Measurements from ENCODE around the gene CHRNE. TPM values are rescaled to one million over a fixed set of nuclear protein-coding genes. Genes with fewer than 3 reads are reported as not detected.

The CHRNE gene
- total RNA-seq, 1 experiment from 2014 or later: 0.31 TPM

DNA sequence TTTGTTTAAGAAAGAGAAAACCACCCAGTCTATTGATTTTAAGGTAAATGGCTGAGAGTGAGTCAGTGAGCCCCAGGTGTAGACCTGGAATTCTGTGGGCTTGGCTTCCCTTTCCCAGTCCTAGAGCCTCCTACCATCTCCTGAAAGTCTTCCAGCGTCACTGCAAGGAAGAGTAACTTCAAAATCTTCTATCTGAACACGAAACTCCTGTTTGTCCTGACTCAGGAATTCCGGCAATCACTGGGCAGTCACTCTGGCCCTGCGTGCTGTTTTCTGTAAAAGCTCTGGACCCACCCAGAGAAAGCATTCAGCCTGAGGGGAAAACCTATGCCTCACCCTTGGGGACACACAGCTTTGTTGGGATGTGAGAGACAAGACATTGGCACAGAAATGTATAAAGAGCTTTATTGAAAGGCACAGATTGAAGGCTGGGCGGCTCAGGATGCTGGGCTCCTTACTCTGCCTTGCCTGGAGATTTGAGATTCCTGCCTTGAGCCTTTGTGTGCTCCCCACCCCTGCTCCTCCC lies 53.8 kb downstream of the CHRNE start:
- H2BK5ac ChIP-seq (ENCODE audit: insufficient read length, low read length): peak overlapping the region; percentile 36
- no peak overlapping the region for H3K4ac ChIP-seq (ENCODE audit: low read depth, low read length)
- peak overlapping the region; percentile 22 for H4K5ac ChIP-seq (ENCODE audit: insufficient read length, low read depth, low read length)
- peak; percentile 56 for DNase-seq
- no peak overlapping the region for H2BK15ac ChIP-seq (ENCODE audit: low read depth, low read length)
- H3K23ac ChIP-seq (ENCODE audit: insufficient read length, low read depth, low read length): no peak overlapping the region
- Mint-ChIP-seq H3K9me3 (no peaks in the 10 kb centered on the region), H3K27ac (peak overlapping the region; percentile 87 to 98 (median 90)), H3K4me1 (peaks cover 62 to 64% of the 10 kb centered on the region in 2 experiments), H3K36me3 (ENCODE audit: insufficient read depth in 1 of 3, low read depth in 3 of 3) (peaks cover 0 to 3% (median 0%) of the 10 kb centered on the region in 3 experiments; a peak in 2 of 7 replicates), H3K27me3 (ENCODE audit: low read depth) (no peaks in the 10 kb centered on the region), H3K4me3 (no peak overlapping the region)
- no peak overlapping the region for H2BK20ac ChIP-seq (ENCODE audit: low read depth, low read length, poor library complexity, severe bottlenecking)
- peaks cover 8% of the 10 kb centered on the region; the same call in 1 of the 2 replicates for H3K79me2 ChIP-seq (ENCODE audit: insufficient read depth, low read length)
- no peak overlapping the region for H2AK5ac ChIP-seq (ENCODE audit: insufficient read length, low read length)
- no peaks in the 10 kb centered on the region for H3K23me2 ChIP-seq (ENCODE audit: insufficient read length, low read depth, low read length, poor library complexity, severe bottlenecking)
- H2BK12ac ChIP-seq (ENCODE audit: insufficient read length, low read depth, low read length): no peak overlapping the region
- peak overlapping the region; percentile 24 for H3K4me2 ChIP-seq (ENCODE audit: insufficient read depth, insufficient read length, low read length)
- H4K20me1 ChIP-seq (ENCODE audit: control insufficient read depth, insufficient read depth, insufficient read length): no peaks in the 10 kb centered on the region
- no CpG with 5 or more reads among the region's 5 CpGs for WGBS (ENCODE audit: extremely low coverage, insufficient read length, low lambda C conversion rate)
- no peaks in the 10 kb centered on the region; the same call in 1 of the 2 replicates for H3K27me3 ChIP-seq (ENCODE audit: insufficient read depth, low read length)
- H4K91ac ChIP-seq (ENCODE audit: insufficient read length, low read depth, low read length): no peak overlapping the region
- H3K79me1 ChIP-seq (ENCODE audit: insufficient read depth, low read depth, low read length, poor library complexity, severe bottlenecking): peaks cover 2% of the 10 kb centered on the region
- H3K14ac ChIP-seq (ENCODE audit: insufficient read depth, low read length): peak overlapping the region; percentile 68; the same call in 1 of the 2 replicates
- no peak overlapping the region for H3T11ph ChIP-seq (ENCODE audit: low read length)
- H4K8ac ChIP-seq (replicated peaks; ENCODE audit: insufficient read length, low read depth, low read length): no peak overlapping the region
- TF ChIP-seq, protein P1, sequence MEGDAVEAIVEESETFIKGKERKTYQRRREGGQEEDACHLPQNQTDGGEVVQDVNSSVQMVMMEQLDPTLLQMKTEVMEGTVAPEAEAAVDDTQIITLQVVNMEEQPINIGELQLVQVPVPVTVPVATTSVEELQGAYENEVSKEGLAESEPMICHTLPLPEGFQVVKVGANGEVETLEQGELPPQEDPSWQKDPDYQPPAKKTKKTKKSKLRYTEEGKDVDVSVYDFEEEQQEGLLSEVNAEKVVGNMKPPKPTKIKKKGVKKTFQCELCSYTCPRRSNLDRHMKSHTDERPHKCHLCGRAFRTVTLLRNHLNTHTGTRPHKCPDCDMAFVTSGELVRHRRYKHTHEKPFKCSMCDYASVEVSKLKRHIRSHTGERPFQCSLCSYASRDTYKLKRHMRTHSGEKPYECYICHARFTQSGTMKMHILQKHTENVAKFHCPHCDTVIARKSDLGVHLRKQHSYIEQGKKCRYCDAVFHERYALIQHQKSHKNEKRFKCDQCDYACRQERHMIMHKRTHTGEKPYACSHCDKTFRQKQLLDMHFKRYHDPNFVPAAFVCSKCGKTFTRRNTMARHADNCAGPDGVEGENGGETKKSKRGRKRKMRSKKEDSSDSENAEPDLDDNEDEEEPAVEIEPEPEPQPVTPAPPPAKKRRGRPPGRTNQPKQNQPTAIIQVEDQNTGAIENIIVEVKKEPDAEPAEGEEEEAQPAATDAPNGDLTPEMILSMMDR (conservative IDR thresholded peaks at IDR 0.05): no peak
- H3K18ac ChIP-seq (ENCODE audit: insufficient read length, low read depth, low read length): no peak overlapping the region
- peak overlapping the region; percentile 29 for H3K27ac ChIP-seq (ENCODE audit: insufficient read length, low read depth, low read length)
- no peak overlapping the region for H3K9ac ChIP-seq (ENCODE audit: extremely low read depth, insufficient read length, low read length)
- no peak overlapping the region for H2AFZ ChIP-seq (ENCODE audit: low read length)
- no peak overlapping the region for H3K56ac ChIP-seq (ENCODE audit: insufficient read length, low read depth, low read length)
- no peaks in the 10 kb centered on the region for H3K9me3 ChIP-seq (ENCODE audit: control insufficient read depth, low read depth, low read length)
- no peak overlapping the region for H2BK120ac ChIP-seq (ENCODE audit: low read depth, low read length, poor library complexity, severe bottlenecking)
- peaks cover 4% of the 10 kb centered on the region; the same call in 1 of the 2 replicates for H3K4me1 ChIP-seq (ENCODE audit: insufficient read depth, low read length)

Other genes with a start within 250 kb of the CHRNE start
- 148 and 154 TPM in 2 replicates for gene PELP1, start 199.0 kb downstream of the CHRNE start, total RNA-seq (2021)
- 75.3 and 81.1 TPM in 2 replicates for gene ARRB2, start 192.5 kb downstream of the CHRNE start, total RNA-seq (2021)
- gene MED11, start 171.7 kb downstream of the CHRNE start, total RNA-seq (2021): 17.5 and 19.5 TPM in 2 replicates
- 0.42 and 0.44 TPM in 2 replicates for gene ZMYND15, start 163.3 kb downstream of the CHRNE start, total RNA-seq (2021)
- 4.2 and 4.5 TPM in 2 replicates for gene CXCL16, start 163.2 kb downstream of the CHRNE start, total RNA-seq (2021)
- gene TM4SF5, start 131.2 kb downstream of the CHRNE start, total RNA-seq (2021): not detected in 2 replicates
- gene VMO1, start 116.7 kb downstream of the CHRNE start, total RNA-seq (2021): 0.31 TPM in 1 of 2 replicates, not detected in the other
- not detected in 2 replicates for gene GLTPD2, start 114.1 kb downstream of the CHRNE start, total RNA-seq (2021)
- gene PSMB6, start 106.9 kb downstream of the CHRNE start, total RNA-seq (2021): 244 and 247 TPM in 2 replicates
- gene PLD2, start 95.9 kb downstream of the CHRNE start, total RNA-seq (2021): 63.3 and 66.6 TPM in 2 replicates
- 64.3 and 68.8 TPM in 2 replicates for gene MINK1, start 69.8 kb downstream of the CHRNE start, total RNA-seq (2021)
- gene C17orf107, start 3.6 kb downstream of the CHRNE start, total RNA-seq (2021): 4.0 and 4.4 TPM in 2 replicates
- gene GP1BA, start 29.2 kb upstream of the CHRNE start, total RNA-seq (2021): not detected in 2 replicates
- gene SLC25A11, start 36.9 kb upstream of the CHRNE start, total RNA-seq (2021): 74.9 and 80.6 TPM in 2 replicates
- 134 and 135 TPM in 2 replicates for gene RNF167, start 37.2 kb upstream of the CHRNE start, total RNA-seq (2021)
- gene PFN1, start 45.4 kb upstream of the CHRNE start, total RNA-seq (2021): 1,149 and 1,217 TPM in 2 replicates
- gene ENO3, start 48.0 kb upstream of the CHRNE start, total RNA-seq (2021): 20.7 and 25.4 TPM in 2 replicates
- gene SPAG7, start 64.7 kb upstream of the CHRNE start, total RNA-seq (2021): 102 and 105 TPM in 2 replicates
- gene CAMTA2, start 84.6 kb upstream of the CHRNE start, total RNA-seq (2021): 13.7 and 15.6 TPM in 2 replicates
- gene INCA1, start 94.4 kb upstream of the CHRNE start, total RNA-seq (2021): 1.3 and 1.5 TPM in 2 replicates
- gene KIF1C, start 94.9 kb upstream of the CHRNE start, total RNA-seq (2021): 85.6 and 87.3 TPM in 2 replicates
- 0.15 and 0.17 TPM in 2 replicates for gene SLC52A1, start 132.3 kb upstream of the CHRNE start, total RNA-seq (2021)
- 0.11 and 0.18 TPM in 2 replicates for gene ZFP3, start 175.4 kb upstream of the CHRNE start, total RNA-seq (2021)
- gene ZNF232, start 208.8 kb upstream of the CHRNE start, total RNA-seq (2021): 44.7 and 46.4 TPM in 2 replicates
- 0.17 and 0.18 TPM in 2 replicates for gene USP6, start 212.9 kb upstream of the CHRNE start, total RNA-seq (2021)

Data from H9 (cell line).